ENCODE data around the gene EEF1AKMT1. TPM values are rescaled to one million over a fixed set of nuclear protein-coding genes. Genes with fewer than 3 reads are reported as not detected.

The EEF1AKMT1 gene
- total RNA-seq, 2 donors from 2014 or later: 7.6 to 8.1 TPM

DNA sequence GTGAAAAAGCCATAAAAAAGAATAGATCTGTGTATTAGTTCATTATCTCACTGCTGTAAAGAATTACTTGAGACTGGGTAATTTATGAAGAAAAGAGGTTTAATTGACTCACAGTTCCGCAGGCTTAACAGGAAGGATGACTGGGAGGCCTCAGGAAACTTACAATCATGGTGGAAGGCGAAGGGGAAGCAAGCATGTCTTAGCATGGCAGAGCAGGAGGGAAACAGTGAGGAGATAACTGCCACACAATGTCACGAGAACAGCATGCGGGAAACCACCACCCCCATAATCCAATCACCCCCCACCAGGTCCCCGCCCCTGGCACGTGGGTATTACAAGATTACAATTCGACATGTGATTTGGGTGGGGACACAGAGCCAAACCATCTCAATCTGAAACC lies 39.1 kb upstream of the EEF1AKMT1 start:
- Histone ChIP-seq H3K9ac (ENCODE audit: extremely low read depth, low read length, poor library complexity, severe bottlenecking) (no peak overlapping the region), H3K9me3 (ENCODE audit: control insufficient read depth, low read length) (no peaks in the 10 kb centered on the region), H3K27ac (ENCODE audit: low read depth, low read length) (no peak overlapping the region), H3K4me3 (ENCODE audit: low read length) (no peak overlapping the region), H3K27me3 (ENCODE audit: control insufficient read depth, insufficient read depth, low read length, poor library complexity, severe bottlenecking) (no peaks in the 10 kb centered on the region), H3K4me1 (ENCODE audit: control insufficient read depth, insufficient read depth, low read length) (peaks cover 5% of the 10 kb centered on the region), H3K36me3 (ENCODE audit: control insufficient read depth, insufficient read depth, low read length) (peaks cover 49% of the 10 kb centered on the region)
- H3K4me3 Mint-ChIP-seq: no peak overlapping the region
- TF ChIP-seq, protein P1, sequence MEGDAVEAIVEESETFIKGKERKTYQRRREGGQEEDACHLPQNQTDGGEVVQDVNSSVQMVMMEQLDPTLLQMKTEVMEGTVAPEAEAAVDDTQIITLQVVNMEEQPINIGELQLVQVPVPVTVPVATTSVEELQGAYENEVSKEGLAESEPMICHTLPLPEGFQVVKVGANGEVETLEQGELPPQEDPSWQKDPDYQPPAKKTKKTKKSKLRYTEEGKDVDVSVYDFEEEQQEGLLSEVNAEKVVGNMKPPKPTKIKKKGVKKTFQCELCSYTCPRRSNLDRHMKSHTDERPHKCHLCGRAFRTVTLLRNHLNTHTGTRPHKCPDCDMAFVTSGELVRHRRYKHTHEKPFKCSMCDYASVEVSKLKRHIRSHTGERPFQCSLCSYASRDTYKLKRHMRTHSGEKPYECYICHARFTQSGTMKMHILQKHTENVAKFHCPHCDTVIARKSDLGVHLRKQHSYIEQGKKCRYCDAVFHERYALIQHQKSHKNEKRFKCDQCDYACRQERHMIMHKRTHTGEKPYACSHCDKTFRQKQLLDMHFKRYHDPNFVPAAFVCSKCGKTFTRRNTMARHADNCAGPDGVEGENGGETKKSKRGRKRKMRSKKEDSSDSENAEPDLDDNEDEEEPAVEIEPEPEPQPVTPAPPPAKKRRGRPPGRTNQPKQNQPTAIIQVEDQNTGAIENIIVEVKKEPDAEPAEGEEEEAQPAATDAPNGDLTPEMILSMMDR (conservative IDR thresholded peaks at IDR 0.05): no peak
- H3K9me3 Mint-ChIP-seq: no peaks in the 10 kb centered on the region
- no peaks in the 10 kb centered on the region for H3K27me3 Mint-ChIP-seq (ENCODE audit: insufficient read depth)
- H3K27ac Mint-ChIP-seq: no peak overlapping the region
- 88 to 93% methylated on average over 1 to 7 of the region's 7 CpGs for WGBS, 2 experiments (ENCODE audit: insufficient coverage in 1 of 2, insufficient read length in 1 of 2)
- peak; percentile 62 for DNase-seq
- H3K4me1 Mint-ChIP-seq: peaks cover 2% of the 10 kb centered on the region
- H3K36me3 Mint-ChIP-seq (ENCODE audit: low read depth): peaks cover 34% of the 10 kb centered on the region

DNA sequence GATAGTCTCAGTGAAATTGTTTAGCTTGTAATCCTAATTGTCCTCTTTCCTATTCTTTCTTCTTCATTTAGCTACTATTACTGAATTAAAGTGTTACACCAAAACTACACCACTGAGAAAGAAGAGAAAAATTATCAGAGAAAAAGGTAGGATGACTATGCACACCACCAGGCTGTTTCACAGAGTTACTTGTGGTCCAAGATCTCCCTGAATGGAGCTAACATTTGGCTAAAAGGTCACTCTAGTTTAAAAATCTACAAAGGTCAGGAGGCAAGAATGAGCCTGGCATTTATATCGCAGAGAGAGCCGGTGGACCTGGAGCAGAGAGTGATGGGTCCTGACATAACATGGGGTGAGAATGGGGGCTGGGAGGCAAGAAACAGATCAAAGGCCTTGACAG lies 37.0 kb upstream of the EEF1AKMT1 start:
- peaks cover 41% of the 10 kb centered on the region for H3K36me3 Mint-ChIP-seq (ENCODE audit: low read depth)
- no peak overlapping the region for H3K4me3 Mint-ChIP-seq
- H3K36me3 ChIP-seq (ENCODE audit: control insufficient read depth, insufficient read depth, low read length): peaks cover 57% of the 10 kb centered on the region
- no peaks in the 10 kb centered on the region for H3K27me3 ChIP-seq (ENCODE audit: control insufficient read depth, insufficient read depth, low read length, poor library complexity, severe bottlenecking)
- H3K9me3 Mint-ChIP-seq: no peaks in the 10 kb centered on the region
- no peaks in the 10 kb centered on the region for H3K9me3 ChIP-seq (ENCODE audit: control insufficient read depth, low read length)
- H3K4me1 Mint-ChIP-seq: peaks cover 2% of the 10 kb centered on the region
- no peak for DNase-seq
- no peaks in the 10 kb centered on the region for H3K27me3 Mint-ChIP-seq (ENCODE audit: insufficient read depth)
- no peak overlapping the region for H3K9ac ChIP-seq (ENCODE audit: extremely low read depth, low read length, poor library complexity, severe bottlenecking)
- peak overlapping the region; percentile 23 for H3K27ac Mint-ChIP-seq
- H3K4me3 ChIP-seq (ENCODE audit: low read length): no peak overlapping the region
- TF ChIP-seq, protein P1 (conservative IDR thresholded peaks at IDR 0.05): no peak
- 80 to 90% methylated on average over 1 to 2 of the region's 2 CpGs for WGBS, 2 experiments (ENCODE audit: insufficient coverage in 1 of 2, insufficient read length in 1 of 2)
- peaks cover 5% of the 10 kb centered on the region for H3K4me1 ChIP-seq (ENCODE audit: control insufficient read depth, insufficient read depth, low read length)
- no peak overlapping the region for H3K27ac ChIP-seq (ENCODE audit: low read depth, low read length)

DNA sequence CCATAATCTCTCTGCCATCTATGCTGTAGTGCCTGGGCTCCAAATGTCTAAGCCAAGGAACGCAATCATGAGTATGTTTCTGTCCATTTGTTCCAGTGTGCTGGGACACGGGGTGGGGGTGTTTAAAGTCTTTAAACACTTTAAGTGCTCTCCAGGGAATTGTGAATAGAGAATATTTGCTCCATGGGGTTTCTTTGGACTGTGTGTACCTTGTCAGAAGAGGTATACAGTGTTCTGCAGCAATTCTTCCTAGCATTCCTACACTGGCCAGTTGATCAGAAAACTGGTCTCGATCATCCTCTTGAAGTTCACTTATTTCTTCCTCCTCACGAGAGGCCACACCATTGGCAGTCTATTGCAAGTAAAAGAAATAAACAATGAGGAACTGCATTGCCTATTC lies 35.1 kb upstream of the EEF1AKMT1 start:
- Histone ChIP-seq H3K4me3 (ENCODE audit: low read length) (no peak overlapping the region), H3K36me3 (ENCODE audit: control insufficient read depth, insufficient read depth, low read length) (peaks cover 51% of the 10 kb centered on the region), H3K9ac (ENCODE audit: extremely low read depth, low read length, poor library complexity, severe bottlenecking) (no peak overlapping the region), H3K4me1 (ENCODE audit: control insufficient read depth, insufficient read depth, low read length) (no peaks in the 10 kb centered on the region), H3K27ac (ENCODE audit: low read depth, low read length) (no peak overlapping the region), H3K9me3 (ENCODE audit: control insufficient read depth, low read length) (no peaks in the 10 kb centered on the region), H3K27me3 (ENCODE audit: control insufficient read depth, insufficient read depth, low read length, poor library complexity, severe bottlenecking) (no peaks in the 10 kb centered on the region)
- WGBS, 2 experiments (ENCODE audit: insufficient coverage in 1 of 2, insufficient read length in 1 of 2): 96 to 100% methylated on average over 2 to 4 of the region's 4 CpGs
- H3K9me3 Mint-ChIP-seq: no peaks in the 10 kb centered on the region
- no peaks in the 10 kb centered on the region for H3K27me3 Mint-ChIP-seq (ENCODE audit: insufficient read depth)
- H3K27ac Mint-ChIP-seq: no peak overlapping the region
- H3K4me1 Mint-ChIP-seq: no peaks in the 10 kb centered on the region
- no peak for DNase-seq
- no peak overlapping the region for H3K4me3 Mint-ChIP-seq
- H3K36me3 Mint-ChIP-seq (ENCODE audit: low read depth): peaks cover 41% of the 10 kb centered on the region
- TF ChIP-seq, protein P1 (conservative IDR thresholded peaks at IDR 0.05): no peak
